Progenitor cell of endocrine pancreas (in vitro differentiated cells): Measurements from ENCODE around the gene PTK7. TPM values are rescaled to one million over a fixed set of nuclear protein-coding genes. Genes with fewer than 3 reads are reported as not detected.
A peak's percentile ranks its signal among the peaks of the same experiment; 100 is the strongest.

Source experiments
- DNase-seq: peaks from one replicate; pipeline ENCODE4 v3.0.0; 2021; ENCODE audit warnings: low spot score; ENCODE audit not compliant: unreplicated experiment
- H3K27ac Mint-ChIP-seq: 2 replicates; pipeline ENCODE4 v1.8.0; 2021; ENCODE audit warnings: mild to moderate bottlenecking, moderate library complexity, mixed read lengths
- H3K27me3 Mint-ChIP-seq: 2 replicates; pipeline ENCODE4 v1.8.0; 2021; ENCODE audit warnings: mixed read lengths
- H3K36me3 Mint-ChIP-seq: 2 replicates; pipeline ENCODE4 v1.8.0; 2022; ENCODE audit warnings: mixed read lengths; ENCODE audit not compliant: insufficient read depth
- H3K4me1 Mint-ChIP-seq: 2 replicates; pipeline ENCODE4 v1.8.0; 2021; ENCODE audit warnings: low read depth, mixed read lengths
- H3K4me3 Mint-ChIP-seq: 2 replicates; pipeline ENCODE4 v1.8.0; 2021; ENCODE audit warnings: low read depth, mild to moderate bottlenecking, moderate library complexity, mixed read lengths
- H3K9me3 Mint-ChIP-seq: 2 replicates; pipeline ENCODE4 v1.8.0; 2021; ENCODE audit warnings: low read depth, mixed read lengths
- CTCF ChIP-seq: fragments of 200-600 bp; sonication (generic); IDR thresholded peaks from one replicate; pipeline ENCODE4 v1.5.0; 2021; ENCODE audit warnings: antibody characterized with exemption, mild to moderate bottlenecking; ENCODE audit not compliant: unreplicated experiment
- total RNA-seq: library from RNA; stranded (reverse); gene quantifications from 2 replicates; pipeline ENCODE4 v1.2.1, GENCODE V29; 2021

The PTK7 gene
- total RNA-seq, 1 donor from 2014 or later, result 141 TPM

DNA sequence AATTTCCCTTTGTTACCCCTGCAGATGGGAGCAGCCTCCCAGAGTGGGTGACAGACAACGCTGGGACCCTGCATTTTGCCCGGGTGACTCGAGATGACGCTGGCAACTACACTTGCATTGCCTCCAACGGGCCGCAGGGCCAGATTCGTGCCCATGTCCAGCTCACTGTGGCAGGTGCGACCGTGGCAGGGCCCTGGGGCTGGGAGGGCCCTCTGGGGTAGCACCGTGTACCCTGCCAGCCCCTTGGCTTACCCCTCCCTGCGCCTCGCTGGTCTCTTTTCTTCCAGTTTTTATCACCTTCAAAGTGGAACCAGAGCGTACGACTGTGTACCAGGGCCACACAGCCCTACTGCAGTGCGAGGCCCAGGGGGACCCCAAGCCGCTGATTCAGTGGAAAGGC, 65.5 kb downstream of the PTK7 start:
- Mint-ChIP-seq H3K4me1 (peaks cover 5% of the 10 kb centered on the region), H3K27ac (no peak overlapping the region), H3K9me3 (no peaks in the 10 kb centered on the region), H3K4me3 (no peak overlapping the region), H3K27me3 (no peaks in the 10 kb centered on the region), H3K36me3 (peaks cover 6% of the 10 kb centered on the region)
- DNase-seq, result no peak
- no peak for TF ChIP-seq CTCF

DNA sequence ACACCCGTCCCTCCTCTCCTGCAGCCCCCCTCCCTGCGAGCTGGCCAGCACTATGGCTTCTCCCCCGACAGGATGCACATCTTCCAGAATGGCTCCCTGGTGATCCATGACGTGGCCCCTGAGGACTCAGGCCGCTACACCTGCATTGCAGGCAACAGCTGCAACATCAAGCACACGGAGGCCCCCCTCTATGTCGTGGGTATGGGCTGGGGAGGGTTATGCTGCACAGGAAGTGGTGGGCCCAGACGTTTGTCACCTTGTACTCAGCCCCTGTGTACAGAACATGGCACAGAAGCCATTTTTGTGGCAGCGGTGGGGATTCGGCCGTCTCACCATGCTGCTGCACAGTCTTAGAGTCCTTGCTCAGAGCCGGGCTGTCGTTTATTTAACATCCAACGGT, 66.0 kb downstream of the PTK7 start:
- Mint-ChIP-seq H3K27me3 (no peaks in the 10 kb centered on the region), H3K36me3 (peaks cover 5% of the 10 kb centered on the region), H3K27ac (no peak overlapping the region), H3K9me3 (no peaks in the 10 kb centered on the region), H3K4me3 (no peak overlapping the region), H3K4me1 (peaks cover 5% of the 10 kb centered on the region)
- no peak for DNase-seq
- TF ChIP-seq CTCF, result no peak

- peak; percentile 88 for DNase-seq
- TF ChIP-seq CTCF, result peak; percentile 97
- Mint-ChIP-seq H3K36me3 (peaks cover 3% of the 10 kb centered on the region), H3K27me3 (no peaks in the 10 kb centered on the region), H3K9me3 (no peaks in the 10 kb centered on the region), H3K4me1 (peaks cover 5% of the 10 kb centered on the region), H3K4me3 (no peak overlapping the region), H3K27ac (peak overlapping the region; percentile 90)
Measured at GRCh38 chr6:43143235-43144128, 67.4 kb downstream of the PTK7 start.

DNA sequence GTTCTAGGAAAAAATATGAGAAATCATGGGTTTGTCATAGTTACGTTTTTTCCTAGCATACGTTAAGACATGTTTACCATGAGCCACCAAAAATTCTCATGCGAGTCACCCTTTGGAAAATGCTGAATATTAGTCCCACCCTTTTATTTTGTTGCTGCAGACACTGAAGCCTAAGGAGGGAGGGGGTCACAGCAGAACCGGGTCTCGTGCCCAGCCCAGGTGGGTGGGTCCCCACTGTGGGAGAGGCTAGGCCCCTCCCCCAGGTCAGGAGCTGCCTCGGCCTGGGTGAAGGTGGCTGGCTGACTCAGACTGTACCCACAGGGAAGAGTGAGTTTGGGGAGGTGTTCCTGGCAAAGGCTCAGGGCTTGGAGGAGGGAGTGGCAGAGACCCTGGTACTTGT, 68.8 kb downstream of the PTK7 start:
- H3K27me3 Mint-ChIP-seq, result no peaks in the 10 kb centered on the region
- no peak for DNase-seq
- peaks cover 3% of the 10 kb centered on the region for H3K36me3 Mint-ChIP-seq
- no peak overlapping the region for H3K4me3 Mint-ChIP-seq
- peaks cover 5% of the 10 kb centered on the region for H3K4me1 Mint-ChIP-seq
- no peak overlapping the region for H3K27ac Mint-ChIP-seq
- TF ChIP-seq CTCF, result no peak
- H3K9me3 Mint-ChIP-seq, result no peaks in the 10 kb centered on the region

GRCh38 chr6:43146261-43146660, 70.1 kb downstream of the PTK7 start:
- no peak for DNase-seq
- no peak for TF ChIP-seq CTCF
- H3K9me3 Mint-ChIP-seq, result no peaks in the 10 kb centered on the region
- no peak overlapping the region for H3K4me3 Mint-ChIP-seq
- H3K4me1 Mint-ChIP-seq, result peaks cover 5% of the 10 kb centered on the region
- H3K27me3 Mint-ChIP-seq, result no peaks in the 10 kb centered on the region
- H3K27ac Mint-ChIP-seq, result peak overlapping the region; percentile 45
- H3K36me3 Mint-ChIP-seq, result peaks cover 3% of the 10 kb centered on the region
